ENCODE results near the gene SART1. TPM values are rescaled to one million over a fixed set of nuclear protein-coding genes. Genes with fewer than 3 reads are reported as not detected.

The SART1 gene
- total RNA-seq, 1 donor from 2014 or later = 14.6 TPM

DNA sequence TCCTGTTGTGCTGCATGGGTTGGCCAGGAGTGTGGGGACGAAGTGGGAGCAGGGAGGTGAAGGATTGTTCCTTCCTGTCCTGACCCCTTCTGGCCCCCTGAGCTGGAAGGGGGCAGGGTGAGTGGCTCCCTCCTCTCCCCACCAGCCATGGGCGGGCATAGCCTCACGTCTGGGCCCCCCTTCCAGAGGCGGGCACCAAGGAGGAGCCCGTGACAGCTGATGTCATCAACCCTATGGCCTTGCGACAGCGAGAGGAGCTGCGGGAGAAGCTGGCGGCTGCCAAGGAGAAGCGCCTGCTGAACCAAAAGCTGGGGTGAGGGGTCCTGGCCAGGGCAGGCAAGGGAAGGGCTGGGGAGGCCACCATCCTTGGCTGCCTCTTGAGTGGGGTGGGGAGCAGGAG lies 3.4 kb downstream of the SART1 start:
- DNase-seq (ENCODE audit: low spot score) (no peak), ATAC-seq (no peak)

DNA sequence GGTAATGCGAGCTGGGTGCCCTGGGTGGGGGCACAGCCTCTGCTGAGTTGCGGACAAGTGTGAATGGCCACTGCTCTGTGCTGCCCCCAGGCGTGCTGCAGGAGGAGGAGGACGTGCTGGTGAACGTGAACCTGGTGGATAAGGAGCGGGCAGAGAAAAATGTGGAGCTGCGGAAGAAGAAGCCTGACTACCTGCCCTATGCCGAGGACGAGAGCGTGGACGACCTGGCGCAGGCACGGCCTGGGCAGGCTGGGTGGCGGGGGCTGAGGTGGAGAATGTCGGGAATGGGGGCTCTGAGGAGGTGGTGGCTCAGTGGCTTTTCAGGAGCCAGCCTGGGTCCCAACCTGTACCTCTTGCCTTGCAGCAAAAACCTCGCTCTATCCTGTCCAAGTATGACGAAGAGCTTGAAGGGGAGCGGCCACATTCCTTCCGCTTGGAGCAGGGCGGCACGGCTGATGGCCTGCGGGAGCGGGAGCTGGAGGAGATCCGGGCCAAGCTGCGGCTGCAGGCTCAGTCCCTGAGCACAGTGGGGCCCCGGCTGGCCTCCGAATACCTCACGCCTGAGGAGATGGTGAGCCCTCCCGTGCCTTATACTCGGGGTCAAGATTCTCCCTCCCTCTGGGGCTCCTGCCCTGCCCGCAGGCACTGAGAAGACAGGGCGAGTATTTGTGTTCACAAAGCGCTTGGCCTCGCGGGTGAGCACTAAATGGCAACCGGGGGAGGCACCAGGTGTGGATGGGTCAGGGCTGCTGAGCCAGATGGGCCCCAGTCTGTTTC lies 4.6 kb downstream of the SART1 start:
- ATAC-seq (no peak), DNase-seq (ENCODE audit: low spot score) (no peak)

DNA sequence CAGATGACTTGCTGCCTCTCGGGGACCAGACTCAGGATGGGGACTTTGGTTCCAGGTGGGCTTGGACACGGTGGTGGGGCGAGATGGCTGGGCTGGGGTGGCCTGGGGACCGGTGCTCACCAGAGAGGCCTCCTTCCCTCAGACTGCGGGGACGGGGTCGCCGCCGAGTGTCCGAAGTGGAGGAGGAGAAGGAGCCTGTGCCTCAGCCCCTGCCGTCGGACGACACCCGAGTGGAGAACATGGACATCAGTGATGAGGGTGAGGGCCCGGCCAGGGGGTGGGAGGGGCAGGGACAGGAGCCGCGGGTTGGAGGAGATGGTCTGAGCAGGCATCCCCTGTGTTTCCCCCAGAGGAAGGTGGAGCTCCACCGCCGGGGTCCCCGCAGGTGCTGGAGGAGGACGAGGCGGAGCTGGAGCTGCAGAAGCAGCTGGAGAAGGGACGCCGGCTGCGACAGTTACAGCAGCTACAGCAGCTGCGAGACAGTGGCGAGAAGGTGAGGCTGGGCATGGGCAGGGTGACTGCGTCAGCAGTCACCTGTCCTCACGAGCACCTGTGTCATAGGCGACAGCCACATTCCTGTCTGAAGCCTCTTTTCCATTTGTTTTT lies 5.9 kb downstream of the SART1 start:
- ATAC-seq (no peak), DNase-seq (ENCODE audit: low spot score) (no peak)

DNA sequence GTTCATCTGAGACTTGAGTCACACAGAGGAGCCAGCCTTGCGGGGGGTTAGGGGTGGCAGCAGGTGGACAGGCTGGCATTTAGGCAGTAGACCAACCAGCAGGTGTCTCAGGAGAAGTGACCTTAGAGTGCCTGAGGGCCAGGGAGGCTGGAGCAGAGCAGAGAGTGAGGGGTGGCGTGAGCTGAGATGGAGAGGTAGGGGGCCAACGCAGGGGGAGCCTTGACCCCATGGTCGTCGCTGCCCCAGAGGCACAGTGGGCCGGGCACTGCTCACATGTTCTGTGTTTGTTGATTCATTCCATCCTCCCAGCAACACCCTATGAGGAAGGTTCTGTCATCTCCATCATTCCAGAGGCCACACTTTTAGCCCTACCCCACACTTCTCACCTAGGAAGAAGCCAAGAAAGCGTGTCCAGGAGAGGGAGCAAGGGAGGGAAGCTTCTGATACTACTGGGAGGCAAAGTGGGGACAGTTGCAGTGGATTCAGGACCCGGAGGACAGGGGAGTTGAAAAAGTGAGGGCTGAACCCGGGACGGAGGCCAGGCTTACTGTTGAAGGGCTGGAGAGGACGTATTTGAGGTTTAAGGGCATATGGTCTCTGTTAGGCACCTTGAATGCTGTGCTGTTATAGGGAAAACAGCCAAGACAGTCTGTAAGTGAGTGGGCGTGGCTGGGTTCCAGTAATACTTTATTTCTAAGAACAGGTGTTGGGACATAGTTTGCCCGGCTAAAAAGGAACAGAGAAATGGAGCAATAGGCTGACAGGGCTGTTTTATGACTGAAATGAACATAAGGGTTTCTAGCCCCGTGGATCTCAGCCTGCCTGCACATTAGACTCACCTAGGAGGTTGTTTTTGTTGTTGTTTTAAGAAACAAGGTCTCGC lies 7.3 kb downstream of the SART1 start:
- DNase-seq (ENCODE audit: low spot score) (no peak), ATAC-seq (peak; percentile 23)

DNA sequence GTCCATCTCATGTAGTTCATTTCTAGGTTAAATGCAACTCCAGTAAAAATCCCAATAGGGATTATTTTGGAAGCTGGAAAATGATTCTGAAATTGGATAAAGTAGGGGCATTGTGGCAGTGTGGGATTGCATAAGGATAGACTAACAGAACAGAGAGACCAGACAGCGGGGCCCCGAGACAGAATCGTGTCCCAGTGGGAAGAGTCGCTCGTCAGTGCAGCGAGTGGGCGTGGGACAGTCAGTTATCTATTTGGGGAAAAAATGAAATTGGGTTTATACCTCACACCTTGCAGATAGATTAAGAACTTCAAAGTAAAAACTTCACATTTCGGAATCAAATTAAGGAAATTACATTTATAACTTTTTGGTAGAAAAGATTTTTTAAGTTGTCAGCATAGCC lies 10.6 kb downstream of the SART1 start:
- ATAC-seq (no peak), DNase-seq (ENCODE audit: low spot score) (no peak)

DNA sequence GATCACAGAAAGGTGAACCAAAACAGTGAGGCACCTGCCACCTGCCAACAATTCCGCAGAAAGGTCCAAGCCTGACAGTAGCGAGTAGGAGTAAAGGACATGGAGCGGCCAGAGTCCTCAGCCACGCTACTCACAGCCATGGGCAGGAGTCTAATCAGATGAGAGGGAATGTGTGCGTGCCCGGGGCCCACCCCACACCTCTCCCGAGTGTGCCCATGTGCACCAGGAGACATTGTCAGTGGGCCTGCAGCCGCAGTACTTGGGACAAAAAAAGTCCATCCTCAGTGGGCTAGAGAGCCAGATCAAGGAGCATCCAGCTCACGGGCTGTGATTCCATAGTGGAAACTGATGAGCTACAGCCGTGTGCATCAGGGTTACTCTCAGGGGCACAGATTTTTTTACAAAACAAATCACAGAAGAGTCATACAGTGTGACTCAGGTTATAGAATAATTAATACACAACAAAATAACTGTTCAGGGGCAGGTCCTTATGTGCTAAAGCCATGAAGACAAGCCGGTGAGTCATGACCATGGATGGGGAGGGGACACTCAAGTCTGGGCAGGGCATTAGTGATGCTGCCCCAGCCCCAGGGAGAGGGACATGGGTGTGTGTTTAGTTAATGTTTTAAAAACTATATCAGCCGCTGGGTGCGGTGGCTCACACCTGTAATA lies 12.0 kb downstream of the SART1 start:
- ATAC-seq = no peak
- no peak for DNase-seq (ENCODE audit: low spot score)

DNA sequence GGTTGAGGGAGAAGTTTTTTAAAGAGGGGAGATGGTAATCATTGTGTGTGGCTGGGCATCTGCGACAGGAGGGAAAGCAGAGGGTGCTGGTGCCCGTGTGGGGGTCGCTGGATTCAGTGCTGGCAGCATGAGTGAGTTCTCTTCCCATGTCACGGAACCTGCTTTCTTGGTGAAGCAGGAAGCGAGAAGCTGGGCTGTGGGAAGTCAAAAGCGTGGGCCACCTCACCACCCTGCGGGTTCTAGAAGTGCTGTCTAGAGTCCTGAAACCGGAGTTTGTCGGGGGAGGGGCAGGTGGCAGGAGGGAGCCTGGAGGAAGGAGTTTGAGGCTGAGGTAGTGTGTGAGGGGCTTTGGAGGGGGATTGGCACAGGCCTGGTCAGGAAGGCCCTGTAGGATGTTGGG lies 14.2 kb downstream of the SART1 start:
- no peak for DNase-seq (ENCODE audit: low spot score)
- no peak for ATAC-seq

DNA sequence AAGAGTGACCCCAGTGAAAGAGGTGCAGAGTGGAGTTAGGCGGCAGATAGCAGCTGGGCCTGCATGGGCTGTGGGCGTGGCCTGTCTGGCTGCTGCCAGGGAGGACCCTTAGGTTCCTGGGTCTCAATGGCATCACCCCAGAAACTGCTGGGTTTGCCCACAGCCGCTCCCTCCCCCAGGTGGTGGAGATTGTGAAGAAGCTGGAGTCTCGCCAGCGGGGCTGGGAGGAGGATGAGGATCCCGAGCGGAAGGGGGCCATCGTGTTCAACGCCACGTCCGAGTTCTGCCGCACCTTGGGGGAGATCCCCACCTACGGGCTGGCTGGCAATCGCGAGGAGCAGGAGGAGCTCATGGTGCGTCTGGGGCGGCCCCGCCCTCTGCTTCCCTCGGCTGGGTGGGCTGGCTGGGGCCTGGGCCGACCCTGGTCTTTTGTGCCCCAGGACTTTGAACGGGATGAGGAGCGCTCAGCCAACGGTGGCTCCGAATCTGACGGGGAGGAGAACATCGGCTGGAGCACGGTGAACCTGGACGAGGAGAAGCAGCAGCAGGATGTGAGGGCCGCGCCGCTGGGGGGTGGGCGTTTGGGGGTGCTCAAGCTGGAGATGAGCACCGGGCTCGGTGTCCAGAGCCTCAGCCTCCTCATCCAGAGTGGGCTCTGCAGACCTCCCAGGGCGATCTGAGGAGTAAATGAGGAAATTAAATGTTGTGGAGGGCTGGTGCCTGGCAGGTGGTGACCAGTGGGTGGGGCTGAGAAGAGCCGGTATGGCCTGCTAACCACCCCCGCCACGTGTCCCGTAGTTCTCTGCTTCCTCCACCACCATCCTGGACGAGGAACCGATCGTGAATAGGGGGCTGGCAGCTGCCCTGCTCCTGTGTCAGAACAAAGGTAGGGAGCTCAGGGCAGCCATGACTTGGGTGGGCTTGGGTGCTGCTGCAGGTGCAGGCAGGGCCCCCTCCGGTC lies 15.0 kb downstream of the SART1 start:
- ATAC-seq = no peak

DNA sequence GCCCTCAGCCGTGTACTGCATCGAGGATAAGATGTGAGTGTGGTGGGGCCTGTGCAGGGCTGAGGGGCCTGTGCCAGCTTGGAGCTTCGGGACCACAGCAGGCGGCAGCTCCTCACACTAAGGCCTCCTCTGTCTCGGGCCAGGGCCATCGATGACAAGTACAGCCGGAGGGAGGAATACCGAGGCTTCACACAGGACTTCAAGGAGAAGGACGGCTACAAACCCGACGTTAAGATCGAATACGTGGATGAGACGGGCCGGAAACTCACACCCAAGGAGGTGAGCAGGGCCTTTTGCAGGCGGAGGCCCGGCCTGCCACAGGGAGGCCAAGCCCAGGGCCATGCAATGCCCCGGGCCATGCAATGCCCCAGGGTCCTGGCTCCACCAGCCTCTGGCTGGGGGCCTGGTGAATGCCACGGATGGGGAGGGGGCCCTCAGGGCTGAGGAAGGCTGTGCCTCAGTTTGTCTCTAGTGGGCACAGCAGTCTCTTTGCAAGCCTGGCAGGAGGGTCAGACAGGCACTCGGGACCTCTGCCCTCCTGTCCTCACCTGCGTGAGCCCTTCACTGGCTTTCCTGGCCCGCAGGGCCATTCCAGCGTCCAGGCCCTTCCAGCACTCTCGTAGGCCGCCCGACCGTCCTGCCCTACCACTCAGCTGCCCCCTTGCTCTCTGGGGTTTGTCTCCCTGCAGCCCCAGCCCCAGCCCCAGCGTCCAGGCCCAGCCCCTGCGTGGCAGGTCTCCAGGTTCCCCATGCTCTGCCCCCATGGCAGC lies 16.3 kb downstream of the SART1 start:
- DNase-seq (ENCODE audit: low spot score) (no peak), ATAC-seq (no peak)

More for the DNA sequence above, 15.0 kb downstream of the SART1 start:
- no peak for DNase-seq (ENCODE audit: low spot score)

DNA sequence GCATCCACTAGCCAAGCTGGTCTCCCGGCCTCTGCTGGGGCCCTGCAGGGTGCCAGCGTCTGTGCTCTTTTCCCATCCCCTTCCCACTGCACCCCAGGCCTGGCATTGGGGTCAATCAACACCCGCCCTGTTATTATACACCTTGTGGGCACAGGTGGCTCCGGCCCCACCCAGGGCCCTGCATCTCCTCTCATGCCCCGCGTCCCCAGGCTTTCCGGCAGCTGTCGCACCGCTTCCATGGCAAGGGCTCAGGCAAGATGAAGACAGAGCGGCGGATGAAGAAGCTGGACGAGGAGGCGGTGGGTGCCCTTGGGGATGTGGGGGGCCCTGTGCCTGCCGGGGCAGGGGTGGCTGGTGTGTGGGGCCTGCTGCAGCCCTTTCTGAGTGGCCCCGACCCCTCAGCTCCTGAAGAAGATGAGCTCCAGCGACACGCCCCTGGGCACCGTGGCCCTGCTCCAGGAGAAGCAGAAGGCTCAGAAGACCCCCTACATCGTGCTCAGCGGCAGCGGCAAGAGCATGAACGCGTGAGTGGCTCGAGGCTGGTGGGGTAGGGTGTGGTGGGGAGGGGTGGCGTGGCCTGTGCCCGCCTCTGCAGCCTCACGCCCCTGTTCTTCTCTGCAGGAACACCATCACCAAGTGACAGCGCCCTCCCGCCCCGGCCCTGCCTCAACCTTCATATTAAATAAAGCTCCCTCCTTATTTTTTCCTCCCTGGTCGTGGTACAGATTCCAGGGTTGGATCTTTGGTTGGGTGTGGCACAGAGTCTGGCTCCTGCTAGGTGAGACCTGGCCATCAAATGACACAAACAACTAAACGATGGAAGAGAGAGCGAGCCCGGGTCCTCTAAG lies 17.1 kb downstream of the SART1 start:
- ATAC-seq (no peak), DNase-seq (ENCODE audit: low spot score) (no peak)

DNA sequence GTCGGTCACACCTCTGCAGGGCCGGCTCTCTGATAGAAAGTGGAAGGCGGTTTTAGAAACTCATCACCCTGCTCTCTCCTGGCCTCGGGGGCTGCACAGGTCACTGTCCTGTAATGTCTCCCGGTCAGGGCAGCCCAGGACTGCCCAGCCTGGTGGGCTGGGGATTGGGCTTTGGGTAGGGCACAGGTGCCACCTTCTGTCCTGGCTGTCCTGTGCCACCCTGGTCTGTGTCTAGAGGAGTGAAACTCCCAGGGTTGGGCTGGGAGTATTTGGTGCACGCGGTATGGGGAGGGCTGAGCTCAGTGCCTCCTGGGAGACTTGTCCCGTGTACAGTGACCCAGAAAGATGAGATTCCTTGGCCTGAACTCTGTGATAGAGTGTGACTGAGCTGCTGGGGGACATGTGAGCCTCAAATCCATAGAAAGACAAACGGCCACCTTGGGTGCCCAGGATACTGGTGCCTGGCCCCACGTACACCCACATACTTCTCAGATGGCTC lies 17.8 kb downstream of the SART1 start:
- no peak for DNase-seq (ENCODE audit: low spot score)
- ATAC-seq = no peak

DNA sequence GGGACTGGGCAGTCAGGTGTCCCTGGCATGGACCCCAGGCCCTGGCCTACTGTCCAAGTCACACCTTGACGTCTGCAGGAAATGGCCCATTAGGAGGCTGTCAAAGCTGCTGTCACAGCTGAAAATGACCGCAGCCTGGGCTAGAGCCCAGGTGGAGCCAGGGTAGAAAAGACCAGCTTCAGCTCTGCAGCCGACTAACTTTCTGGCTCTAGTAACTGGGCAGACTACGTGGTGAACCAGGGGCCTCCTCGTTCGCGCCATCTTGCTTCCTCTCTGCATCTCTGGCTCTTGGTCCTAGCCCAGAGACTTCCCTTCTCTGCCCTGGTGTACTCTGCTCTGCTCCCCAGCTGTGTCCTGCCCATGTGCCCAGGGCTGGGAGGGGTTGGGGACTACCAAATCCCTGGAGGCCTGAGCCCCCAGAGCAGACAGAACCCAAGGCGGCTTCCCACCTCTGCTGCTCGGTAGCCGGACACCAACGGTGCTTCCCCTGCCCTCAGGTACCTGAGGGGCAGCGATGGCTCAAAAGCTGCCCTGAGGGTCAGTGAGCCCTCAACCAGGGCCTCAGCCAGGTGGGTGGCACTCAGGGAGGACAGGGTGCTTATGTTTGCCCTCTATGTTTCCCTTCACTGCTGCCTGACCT lies 19.7 kb downstream of the SART1 start:
- DNase-seq (ENCODE audit: low spot score) (no peak), ATAC-seq (no peak)

DNA sequence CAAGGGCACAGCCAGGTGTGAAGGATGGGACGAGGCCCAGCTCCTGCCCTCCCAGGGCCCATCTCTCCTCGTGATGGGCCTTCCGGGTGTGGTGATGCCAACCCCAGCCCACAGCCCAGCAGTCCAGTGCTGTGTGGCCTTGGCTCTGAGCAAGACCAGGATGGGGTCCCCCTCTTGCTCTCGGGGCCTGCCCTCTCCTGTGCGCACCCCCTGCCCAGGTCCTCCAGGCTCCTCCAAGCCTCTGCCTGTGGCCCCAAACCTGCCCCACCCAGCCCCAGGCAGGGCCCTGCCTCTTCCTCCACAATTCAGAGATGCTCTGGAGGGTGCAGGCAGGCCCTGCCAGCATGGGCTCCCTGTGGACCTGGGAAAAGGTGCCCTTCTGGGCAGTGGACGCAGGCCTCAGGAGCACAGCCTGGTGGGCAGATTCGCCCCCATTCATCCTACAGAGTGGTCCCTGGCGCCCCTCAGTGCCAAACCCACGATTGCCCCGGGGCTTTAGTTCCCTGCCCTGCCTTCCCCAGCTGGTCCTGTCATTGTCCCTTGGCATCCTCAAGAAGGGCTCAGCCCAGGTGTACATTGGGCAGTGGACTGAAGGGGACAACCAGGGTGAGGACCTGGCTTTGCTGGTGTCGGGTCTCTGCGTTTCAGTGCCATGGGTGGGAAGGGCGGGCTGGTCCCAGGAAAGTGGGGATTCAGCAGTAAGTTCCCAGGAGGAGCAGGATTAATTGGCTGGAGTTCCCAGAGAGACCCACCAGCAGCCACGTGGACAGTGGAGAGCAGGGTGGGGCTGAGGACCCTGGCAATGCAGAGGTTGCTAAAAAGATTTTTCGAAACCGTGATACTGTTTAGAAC lies 20.7 kb downstream of the SART1 start:
- DNase-seq (ENCODE audit: low spot score) (no peak), ATAC-seq (peak; percentile 17)

DNA sequence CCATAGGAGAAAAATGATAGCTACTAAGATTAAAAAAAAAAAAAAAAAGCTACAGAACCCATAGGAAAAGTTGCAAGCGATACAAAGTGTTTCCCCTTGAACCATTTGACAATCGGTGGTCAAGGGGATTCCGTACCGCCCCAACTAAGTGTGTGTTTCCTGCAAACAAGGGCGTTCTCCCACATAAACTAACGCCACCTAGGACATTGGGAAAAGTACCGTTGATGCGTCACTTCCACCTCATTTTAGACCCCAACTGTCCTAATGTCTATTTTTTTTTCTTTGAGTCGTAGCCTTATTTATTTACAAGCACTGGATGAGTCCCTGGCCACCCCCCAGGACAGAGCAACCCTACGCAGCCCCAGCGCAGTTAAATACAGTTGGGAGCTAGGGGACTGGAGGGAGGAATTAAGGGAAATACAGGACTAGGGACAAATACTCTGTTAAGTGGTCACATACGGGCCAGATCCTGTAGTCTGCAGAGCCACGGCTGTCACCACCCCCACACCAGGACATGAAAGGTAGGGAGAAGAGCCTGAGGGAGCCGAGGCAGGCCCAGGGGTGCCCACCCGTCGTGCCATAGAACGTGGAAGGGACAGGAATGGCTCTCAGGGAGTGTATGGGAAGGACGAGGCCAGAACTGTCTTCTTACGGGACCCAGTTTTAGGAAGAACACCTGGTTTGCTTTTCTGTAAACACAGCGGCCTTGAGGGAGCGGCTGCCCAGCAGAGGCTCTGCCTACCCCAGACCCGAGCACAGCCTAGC lies 21.5 kb downstream of the SART1 start:
- no peak for DNase-seq (ENCODE audit: low spot score)
- no peak for ATAC-seq

DNA sequence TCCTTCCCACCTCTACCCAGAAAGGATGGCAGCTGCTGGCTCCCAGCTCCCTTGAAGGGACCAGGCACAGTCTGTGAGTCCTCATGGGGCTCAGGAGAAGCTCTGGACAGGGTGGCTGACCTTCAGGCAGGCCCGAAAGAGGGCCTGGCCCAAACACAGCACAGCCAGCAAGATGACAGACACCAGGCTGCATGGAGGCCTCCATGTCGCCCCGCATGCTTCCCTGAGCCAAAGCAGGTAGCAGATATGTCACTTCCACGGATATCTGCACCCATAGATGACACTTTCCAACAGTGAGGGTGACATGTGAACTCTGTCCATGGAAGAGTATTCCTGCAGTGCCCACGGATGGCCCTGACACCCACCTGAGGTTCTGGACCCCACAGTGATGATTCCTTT lies 22.1 kb downstream of the SART1 start:
- DNase-seq (ENCODE audit: low spot score) (no peak), ATAC-seq (no peak)

DNA sequence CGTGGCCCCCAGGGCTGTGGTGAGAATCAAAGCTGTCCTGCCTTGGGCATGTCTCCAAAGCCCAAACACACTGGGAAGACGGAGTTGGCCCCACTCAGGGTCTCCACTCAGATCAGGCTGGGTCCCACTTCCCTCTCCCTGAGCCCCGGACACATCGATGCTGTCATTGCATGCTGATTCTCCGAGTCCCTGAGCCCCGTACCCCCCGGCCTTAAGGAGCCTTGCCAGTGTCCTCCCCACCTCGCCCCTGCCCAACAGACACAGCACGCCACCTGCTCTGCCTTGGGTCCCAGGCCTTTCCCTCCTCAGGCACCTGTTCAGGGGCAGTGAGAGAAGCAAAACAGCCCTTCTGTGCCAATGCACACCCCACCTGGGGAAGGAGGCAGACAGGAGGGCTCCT lies 25.8 kb downstream of the SART1 start:
- no peak for DNase-seq (ENCODE audit: low spot score)
- no peak for ATAC-seq

Measured in left lobe of liver (tissue), 2 donors.